HPDE6-E6E7 (cell line): ENCODE measurements around the gene PTPRN2.
"Not testable (repeated sequence)": the region's sequence is repeated elsewhere in the genome, so short reads cannot be mapped to it uniquely, and the experiment has no call there.

Source experiments
- DNase-seq: peaks from one replicate; pipeline ENCODE4 v3.0.0; 2011; ENCODE audit warnings: missing footprints; ENCODE audit errors: extremely low spot score

The PTPRN2 gene

GRCh38 chr7:158532093-158532627, 55.5 kb downstream of the PTPRN2 start:
- no peak for DNase-seq

- DNase-seq: no peak
Observed at GRCh38 chr7:158531661-158532060, 56.0 kb downstream of the PTPRN2 start.

GRCh38 chr7:158530800-158531609, 56.6 kb downstream of the PTPRN2 start:
- DNase-seq: no peak

GRCh38 chr7:158529181-158530096, 58.2 kb downstream of the PTPRN2 start:
- DNase-seq: no peak

- no peak for DNase-seq
Observed at GRCh38 chr7:158527915-158528502, 59.6 kb downstream of the PTPRN2 start.

GRCh38 chr7:158527495-158527894, 60.1 kb downstream of the PTPRN2 start:
- DNase-seq: no peak

GRCh38 chr7:158527038-158527437, 60.6 kb downstream of the PTPRN2 start:
- no peak for DNase-seq

- no peak for DNase-seq
Observed at GRCh38 chr7:158526531-158526930, 61.1 kb downstream of the PTPRN2 start.

GRCh38 chr7:158525648-158526484, 61.8 kb downstream of the PTPRN2 start:
- no peak for DNase-seq

DNA sequence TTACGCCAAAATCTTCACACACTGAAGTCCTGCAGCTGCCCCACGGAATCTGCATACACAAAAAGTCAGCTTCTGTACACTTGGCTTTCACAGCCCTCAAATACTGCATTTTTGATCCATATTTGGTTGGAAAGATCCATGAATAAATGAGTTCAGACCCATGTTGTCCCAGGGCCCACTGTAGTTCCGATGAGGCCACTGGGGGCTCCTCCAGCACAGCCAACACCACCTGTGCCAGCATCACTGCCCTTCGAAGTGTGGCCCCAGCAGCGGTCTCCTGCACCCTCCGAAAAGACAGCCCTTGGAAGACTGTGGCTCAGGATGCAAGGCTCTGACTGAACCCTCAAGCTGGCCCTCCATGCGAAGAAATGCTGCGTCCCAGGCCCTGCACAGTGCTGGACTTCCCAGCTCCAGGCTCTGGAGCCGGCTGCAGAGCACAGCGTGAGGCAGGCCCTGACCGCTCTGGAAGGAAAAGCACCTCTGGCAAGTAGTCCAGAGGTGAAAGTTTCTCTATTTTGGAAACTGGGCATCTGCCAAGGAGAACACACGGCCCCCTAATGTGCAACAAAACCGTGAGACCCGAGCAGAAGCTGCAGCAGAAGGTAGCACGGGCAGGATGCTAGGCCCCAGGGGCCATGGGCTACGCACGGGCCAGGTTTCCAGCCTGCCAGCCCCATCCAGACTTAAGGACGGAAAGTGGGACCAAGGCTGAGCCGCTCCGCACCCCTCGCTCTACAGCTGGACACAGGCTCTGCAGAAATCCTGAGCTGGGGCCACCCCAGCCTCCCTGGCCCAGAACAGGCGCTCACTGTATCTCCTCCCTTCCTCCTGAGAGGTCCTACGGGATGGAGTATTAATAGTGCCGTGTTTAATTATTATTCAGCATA, 62.6 kb downstream of the PTPRN2 start:
- DNase-seq: no peak

DNA sequence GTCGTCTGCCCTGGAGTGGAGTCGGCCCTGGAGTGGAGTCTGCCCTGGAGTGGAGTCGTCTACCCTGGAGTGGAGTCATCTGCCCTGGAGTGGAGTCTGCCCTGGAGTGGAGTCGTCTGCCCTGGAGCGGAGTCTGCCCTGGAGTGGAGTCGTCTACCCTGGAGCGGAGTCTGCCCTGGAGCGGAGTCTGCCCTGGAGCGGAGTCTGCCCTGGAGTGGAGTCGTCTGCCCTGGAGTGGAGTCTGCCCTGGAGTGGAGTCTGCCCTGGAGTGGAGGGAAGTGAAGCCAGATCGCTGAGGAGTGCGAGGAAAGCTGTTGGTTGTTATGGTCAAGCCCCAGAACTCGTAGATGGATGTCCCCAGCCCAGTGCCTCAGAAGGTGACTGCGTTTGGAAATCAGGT, 63.3 kb downstream of the PTPRN2 start:
- DNase-seq: not testable (repeated sequence)

DNA sequence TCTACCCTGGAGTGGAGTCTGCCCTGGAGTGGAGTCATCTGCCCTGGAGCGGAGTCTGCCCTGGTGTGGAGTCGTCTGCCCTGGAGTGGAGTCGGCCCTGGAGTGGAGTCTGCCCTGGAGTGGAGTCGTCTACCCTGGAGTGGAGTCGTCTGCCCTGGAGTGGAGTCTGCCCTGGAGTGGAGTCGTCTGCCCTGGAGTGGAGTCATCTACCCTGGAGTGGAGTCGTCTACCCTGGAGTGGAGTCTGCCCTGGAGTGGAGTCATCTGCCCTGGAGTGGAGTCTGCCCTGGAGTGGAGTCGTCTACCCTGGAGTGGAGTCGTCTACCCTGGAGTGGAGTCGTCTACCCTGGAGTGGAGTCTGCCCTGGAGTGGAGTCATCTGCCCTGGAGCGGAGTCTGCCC, 63.7 kb downstream of the PTPRN2 start:
- DNase-seq: not testable (repeated sequence)

- DNase-seq: not testable (repeated sequence)
Observed at GRCh38 chr7:158523165-158523856, 64.3 kb downstream of the PTPRN2 start.

DNA sequence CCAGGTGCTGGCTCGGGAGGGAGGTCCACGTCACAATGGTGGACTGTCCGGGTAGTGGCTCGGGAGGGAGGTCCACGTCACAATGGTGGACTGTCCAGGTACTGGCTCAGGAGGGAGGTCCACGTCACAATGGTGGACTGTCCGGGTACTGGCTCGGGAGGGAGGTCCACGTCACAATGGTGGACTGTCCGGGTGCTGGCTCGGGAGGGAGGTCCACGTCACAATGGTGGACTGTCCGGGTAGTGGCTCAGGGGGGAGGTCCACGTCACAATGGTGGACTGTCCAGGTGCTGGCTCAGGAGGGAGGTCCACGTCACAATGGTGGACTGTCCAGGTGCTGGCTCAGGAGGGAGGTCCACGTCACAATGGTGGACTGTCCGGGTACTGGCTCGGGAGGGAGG, 65.8 kb downstream of the PTPRN2 start:
- DNase-seq: not testable (repeated sequence)

- no peak for DNase-seq
Observed at GRCh38 chr7:158520825-158521224, 66.8 kb downstream of the PTPRN2 start.

- no peak for DNase-seq
Observed at GRCh38 chr7:158519633-158520174, 67.9 kb downstream of the PTPRN2 start.

DNA sequence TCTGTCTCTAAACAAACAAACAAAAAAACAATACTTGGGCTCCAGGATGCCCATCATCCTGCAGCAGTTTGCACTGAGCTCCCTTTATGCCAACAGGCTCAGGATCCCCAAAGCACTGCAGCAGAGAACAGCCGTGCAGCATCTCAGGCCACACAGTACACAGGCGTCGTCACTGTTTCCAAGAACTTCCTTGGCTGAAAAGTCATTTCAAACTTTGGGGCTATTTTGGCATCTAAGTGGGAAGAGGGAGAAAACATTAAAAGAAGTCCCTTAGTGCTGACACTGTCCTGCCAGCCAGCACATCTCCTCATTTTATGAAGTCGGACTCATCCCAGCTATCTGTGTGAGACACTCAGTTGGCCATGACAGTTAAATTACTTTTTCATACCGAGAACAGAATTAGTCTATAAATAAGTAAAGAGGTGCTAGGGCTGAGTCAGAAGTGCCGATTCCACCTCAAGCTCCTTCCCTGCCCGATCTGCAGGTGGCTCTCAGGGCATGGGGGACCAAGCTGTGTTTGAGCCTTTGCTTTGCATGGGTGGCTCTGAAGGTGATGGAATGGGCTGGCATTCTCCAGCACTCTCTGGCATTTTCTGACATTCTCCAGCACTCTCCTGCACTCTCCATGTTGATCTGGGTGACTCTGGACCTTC, 68.5 kb downstream of the PTPRN2 start:
- DNase-seq: no peak

GRCh38 chr7:158517571-158517970, 70.1 kb downstream of the PTPRN2 start:
- no peak for DNase-seq

GRCh38 chr7:158517072-158517471, 70.6 kb downstream of the PTPRN2 start:
- DNase-seq: no peak
